B cell (primary cell): ENCODE data around the gene PARVA. TPM values are rescaled to one million over a fixed set of nuclear protein-coding genes. Genes with fewer than 3 reads are reported as not detected.

Source experiments
- ATAC-seq: fragments of 200-7000 bp; cut with Tn5 transposase; one replicate; pipeline ENCODE4 v1.10.0; 2021; ENCODE audit warnings: low read depth, mild to moderate bottlenecking, moderate number of reproducible peaks, moderate library complexity
- CTCF ChIA-PET: fragments of 350-600 bp; sonication (Branson Sonifier 250); formaldehyde crosslinking; loops from one replicate; lab custom pipeline; 2021; ENCODE audit warnings: antibody characterized with exemption, inconsistent platforms; lab: Charles Lee
- POLR2A ChIA-PET: fragments of 350-600 bp; sonication (Branson Sonifier 250); formaldehyde crosslinking; loops from one replicate; lab custom pipeline; 2021; ENCODE audit warnings: antibody characterized with exemption; lab: Charles Lee
- DNase-seq: peaks from one replicate; pipeline ENCODE4 v3.0.0; 2013
- H2AFZ ChIP-seq: 2 replicates; pipeline ENCODE4 v1.6.1; 2012; ENCODE audit warnings: mild to moderate bottlenecking, low read depth, low read length; ENCODE audit not compliant: insufficient read depth, poor library complexity, severe bottlenecking
- H3K27ac ChIP-seq, 2 donors: 1 replicate in 1 of 2; 2 replicates in 1 of 2; pipeline ENCODE4 v1.5.1; 2012 to 2013; ENCODE audit warnings: low read length in 2 of 2, mild to moderate bottlenecking in 2 of 2, moderate library complexity in 1 of 2
- H3K27me3 ChIP-seq, 4 experiments: fragments of 200-600 bp in 1 of 4; sonication (generic) in 1 of 4; replicated peaks in 1 of 4; 1 replicate in 2 of 4; 2 replicates in 2 of 4; pipeline versions ENCODE4 v1.6.1 to v1.7.0; 2013 to 2016; ENCODE audit warnings: low read length in 3 of 4, mild to moderate bottlenecking in 2 of 4, mixed read lengths in 1 of 4, moderate library complexity in 1 of 4; ENCODE audit not compliant: insufficient read depth in 4 of 4, control insufficient read depth in 3 of 4; ENCODE audit errors: control extremely low read depth in 1 of 4
- H3K36me3 ChIP-seq, 2 experiments: replicated peaks in 1 of 2; 1 replicate in 1 of 2; 2 replicates in 1 of 2; pipeline versions ENCODE4 v1.6.1 to v1.7.1; 2013; ENCODE audit warnings: low read length in 1 of 2; ENCODE audit not compliant: insufficient read depth in 2 of 2, control insufficient read depth in 1 of 2; ENCODE audit errors: control extremely low read depth in 1 of 2, extremely low read depth in 1 of 2
- H3K4me1 ChIP-seq, 2 donors: fragments of 200-600 bp in 1 of 2; sonication (generic) in 1 of 2; 1 replicate in 1 of 2; 2 replicates in 1 of 2; pipeline versions ENCODE4 v1.5.1 to v1.6.1; 2013 to 2017; ENCODE audit warnings: low read length in 2 of 2; ENCODE audit not compliant: control insufficient read depth in 2 of 2, insufficient read depth in 2 of 2
- H3K4me2 ChIP-seq: replicated peaks from 2 replicates; pipeline ENCODE3; 2012; ENCODE audit warnings: mild to moderate bottlenecking, low read depth, low read length; ENCODE audit not compliant: poor library complexity, severe bottlenecking
- H3K4me3 ChIP-seq, 5 experiments: fragments of 200-600 bp in 1 of 5; sonication (generic) in 1 of 5; 1 replicate in 3 of 5; 2 replicates in 2 of 5; pipeline versions ENCODE4 v1.5.1 to v1.7.0; 2011 to 2016; ENCODE audit warnings: low read length in 4 of 5, mild to moderate bottlenecking in 4 of 5, low read depth in 2 of 5, control low read depth in 1 of 5, moderate library complexity in 1 of 5; ENCODE audit not compliant: insufficient read depth in 1 of 5; ENCODE audit errors: control extremely low read depth in 1 of 5, extremely low read depth in 1 of 5
- H3K79me2 ChIP-seq: fragments of 200-600 bp; sonication (generic); one replicate; pipeline ENCODE4 v1.6.0; 2016; ENCODE audit warnings: low read length; ENCODE audit not compliant: control insufficient read depth, insufficient read depth
- H3K9ac ChIP-seq: fragments of 200-600 bp; sonication (generic); 2 replicates; pipeline ENCODE4 v1.6.1; 2017; ENCODE audit warnings: mild to moderate bottlenecking, low read length, moderate library complexity
- H3K9me3 ChIP-seq, 3 donors: one replicate each; pipeline versions ENCODE4 v1.6.1 to v1.7.1; 2013; ENCODE audit warnings: low read length in 2 of 3; ENCODE audit not compliant: control insufficient read depth in 2 of 3, insufficient read depth in 1 of 3; ENCODE audit errors: control extremely low read depth in 1 of 3
- H4K20me1 ChIP-seq: 2 replicates; pipeline ENCODE4 v1.6.0; 2012; ENCODE audit warnings: mild to moderate bottlenecking, low read length; ENCODE audit not compliant: insufficient read depth, control insufficient read depth, poor library complexity, severe bottlenecking
- H3K27ac Mint-ChIP-seq: one replicate; pipeline ENCODE4 v1.8.0; 2021; ENCODE audit warnings: mixed read lengths
- H3K27me3 Mint-ChIP-seq: one replicate; pipeline ENCODE4 v1.8.0; 2021; ENCODE audit warnings: mixed read lengths
- H3K4me1 Mint-ChIP-seq: one replicate; pipeline ENCODE4 v1.8.0; 2021; ENCODE audit warnings: mixed read lengths
- H3K4me3 Mint-ChIP-seq: one replicate; pipeline ENCODE4 v1.8.0; 2021; ENCODE audit warnings: mixed read lengths
- H3K9me3 Mint-ChIP-seq: one replicate; pipeline ENCODE4 v1.8.0; 2022; ENCODE audit warnings: mixed read lengths; ENCODE audit not compliant: insufficient read depth
- CTCF ChIP-seq: fragments of 200-600 bp; IDR thresholded peaks from one replicate; pipeline ENCODE4 v1.8.0; 2022; ENCODE audit warnings: antibody characterized with exemption, mild to moderate bottlenecking
- EZH2 ChIP-seq: IDR thresholded peaks from 2 replicates; pipeline ENCODE4 v1.6.1; 2012; ENCODE audit warnings: borderline replicate concordance, low read depth, mild to moderate bottlenecking, moderate library complexity, low read length; ENCODE audit not compliant: insufficient read depth, poor library complexity, severe bottlenecking
- WGBS: methylation state at CpG from one replicate; pipeline ENCODE4 v1.1.5; 2013; ENCODE audit warnings: missing lambda C conversion rate; ENCODE audit not compliant: insufficient coverage; 5-methylcytosine and 5-hydroxymethylcytosine counted together
- intact Hi-C: fragments of 100-400 bp; cut with micrococcal nuclease; formaldehyde crosslinking; loops from one replicate; pipeline ENCODE4 v1.10.0; 2022
- polyA plus RNA-seq: library from polyadenylated mRNA; depleted of rRNA; stranded (reverse); fragments of >200 nt; gene quantifications from 2 replicates; pipeline ENCODE4 v1.2.3, GENCODE V29; 2012
- total RNA-seq, 2 donors: library from RNA; stranded (reverse); fragments of 120-200 nt in 1 of 2; gene quantifications; 1 replicate in 1 of 2; 2 replicates in 1 of 2; pipeline versions ENCODE4 v1.2.3 to v1.2.4, GENCODE V29; 2013 to 2022

PARVA gene
- total and polyA plus RNA-seq, 2 donors (not counting 1 experiment from before 2014, with no cell fraction given) = not detected

- H3K4me3 Mint-ChIP-seq = no peak overlapping the region
- DNase-seq (no peak), ATAC-seq (no peak)
- H3K4me1 ChIP-seq = no peaks in the 10 kb centered on the region
- no peaks in the 10 kb centered on the region for H3K27me3 ChIP-seq
- H3K27me3 Mint-ChIP-seq = peaks cover 3% of the 10 kb centered on the region
- 100% methylated on average over 6 of the region's 6 CpGs for WGBS
- no peaks in the 10 kb centered on the region for H3K9me3 Mint-ChIP-seq
- no peak overlapping the region for H3K27ac ChIP-seq
- H3K79me2 ChIP-seq = no peaks in the 10 kb centered on the region
- H3K27ac Mint-ChIP-seq = no peak overlapping the region
- H3K9ac ChIP-seq = no peak overlapping the region
- no peak overlapping the region for H3K4me2 ChIP-seq
- H3K4me1 Mint-ChIP-seq = no peaks in the 10 kb centered on the region
- intact Hi-C loops = no loop called here
- peaks cover 0 to 4% (median 0%) of the 10 kb centered on the region in 3 donors for H3K9me3 ChIP-seq
- TF ChIP-seq EZH2 = no peak
- no peak for TF ChIP-seq CTCF
- H3K36me3 ChIP-seq = no peaks in the 10 kb centered on the region
- H4K20me1 ChIP-seq = no peaks in the 10 kb centered on the region
- H2AFZ ChIP-seq = no peak overlapping the region
- H3K4me3 ChIP-seq = no peak overlapping the region
- ChIA-PET CTCF (no interaction called here), POLR2A (no interaction called here)
Observed at GRCh38 chr11:12394601-12395000, 17.2 kb downstream of the PARVA start.

GRCh38 chr11:12395333-12395732, 18.0 kb downstream of the PARVA start:
- no peak overlapping the region for H3K4me2 ChIP-seq
- WGBS = 93% methylated on average over 9 of the region's 9 CpGs
- intact Hi-C loops = no loop called here
- no peaks in the 10 kb centered on the region for H3K27me3 ChIP-seq
- no peak overlapping the region for H3K4me3 ChIP-seq
- DNase-seq (no peak), ATAC-seq (no peak)
- H3K27ac ChIP-seq = no peak overlapping the region
- no peaks in the 10 kb centered on the region for H3K9me3 Mint-ChIP-seq
- CTCF ChIA-PET = no interaction called here
- POLR2A ChIA-PET = no interaction called here
- no peaks in the 10 kb centered on the region for H3K4me1 ChIP-seq
- H3K27ac Mint-ChIP-seq = no peak overlapping the region
- H3K4me3 Mint-ChIP-seq = no peak overlapping the region
- no peaks in the 10 kb centered on the region for H4K20me1 ChIP-seq
- no peak overlapping the region for H3K9ac ChIP-seq
- no peaks in the 10 kb centered on the region for H3K79me2 ChIP-seq
- no peaks in the 10 kb centered on the region for H3K36me3 ChIP-seq
- no peak overlapping the region for H2AFZ ChIP-seq
- TF ChIP-seq EZH2 = no peak
- TF ChIP-seq CTCF = no peak
- H3K9me3 ChIP-seq = peaks cover 0 to 4% (median 0%) of the 10 kb centered on the region in 3 donors
- H3K27me3 Mint-ChIP-seq = no peaks in the 10 kb centered on the region
- no peaks in the 10 kb centered on the region for H3K4me1 Mint-ChIP-seq
